ENCODE measurements around the gene TMEM108. TPM values are rescaled to one million over a fixed set of nuclear protein-coding genes. Genes with fewer than 3 reads are reported as not detected.

The TMEM108 gene
- total and polyA plus RNA-seq, 11 donors: 0.14 to 2.8 (median 0.57) TPM

GRCh38 chr3:133362539-133362938 is 324.3 kb downstream of the TMEM108 start:
- no peaks in the 10 kb centered on the region for H3K27me3 ChIP-seq
- H3K36me3 ChIP-seq: no peaks in the 10 kb centered on the region
- no peak overlapping the region for H3K4me3 ChIP-seq
- no peak overlapping the region for H3K27ac ChIP-seq
- 70 to 77% (median 74%) methylated on average over 4 of the region's 4 CpGs for WGBS, 4 donors
- no peak for ATAC-seq
- TF ChIP-seq CTCF (IDR thresholded peaks at IDR 0.05) (no peak), POLR2A (IDR thresholded peaks at IDR 0.05) (no peak)
- no peaks in the 10 kb centered on the region for H3K4me1 ChIP-seq
- intact Hi-C loops (cut with DNase I): no loop called here
- DNase-seq: no peak
- no peaks in the 10 kb centered on the region for H3K9me3 ChIP-seq

GRCh38 chr3:133364704-133365103 is 326.5 kb downstream of the TMEM108 start:
- ATAC-seq (no peak), DNase-seq (no peak)
- no peak overlapping the region for H3K4me3 ChIP-seq
- H3K9me3 ChIP-seq: no peaks in the 10 kb centered on the region
- WGBS, 4 donors: 58 to 83% (median 79%) methylated on average over 4 of the region's 4 CpGs
- TF ChIP-seq POLR2A (IDR thresholded peaks at IDR 0.05) (no peak), CTCF (IDR thresholded peaks at IDR 0.05) (no peak)
- H3K27me3 ChIP-seq: no peaks in the 10 kb centered on the region
- H3K4me1 ChIP-seq: peaks cover 0 to 3% (median 0%) of the 10 kb centered on the region in 12 donors
- no peaks in the 10 kb centered on the region for H3K36me3 ChIP-seq
- intact Hi-C loops (cut with DNase I): no loop called here
- H3K27ac ChIP-seq: no peak overlapping the region

GRCh38 chr3:133366921-133367320 is 328.7 kb downstream of the TMEM108 start:
- H3K9me3 ChIP-seq: no peaks in the 10 kb centered on the region
- no peak overlapping the region for H3K4me3 ChIP-seq
- intact Hi-C loops (cut with DNase I): no loop called here
- no peaks in the 10 kb centered on the region for H3K36me3 ChIP-seq
- ATAC-seq (no peak), DNase-seq (no peak)
- H3K27me3 ChIP-seq: no peaks in the 10 kb centered on the region
- H3K27ac ChIP-seq: no peak overlapping the region
- TF ChIP-seq POLR2A (IDR thresholded peaks at IDR 0.05) (no peak), CTCF (IDR thresholded peaks at IDR 0.05) (no peak)
- H3K4me1 ChIP-seq: peaks cover 0 to 3% (median 0%) of the 10 kb centered on the region in 12 donors
- WGBS, 4 donors: 89 to 95% (median 94%) methylated on average over 2 of the region's 2 CpGs

- DNase-seq (no peak), ATAC-seq (no peak)
- no peak for TF ChIP-seq POLR2A (IDR thresholded peaks at IDR 0.05)
- TF ChIP-seq CTCF (IDR thresholded peaks at IDR 0.05): no peak
- Histone ChIP-seq H3K27ac (no peak overlapping the region), H3K27me3 (no peaks in the 10 kb centered on the region), H3K9me3 (no peaks in the 10 kb centered on the region), H3K4me1 (peaks cover 0 to 3% (median 0%) of the 10 kb centered on the region in 12 donors), H3K36me3 (no peaks in the 10 kb centered on the region), H3K4me3 (no peak overlapping the region)
- intact Hi-C loops (cut with DNase I): no loop called here
- whole genome bisulfite sequencing, 4 donors: 78 to 91% (median 87%) methylated on average over 3 of the region's 3 CpGs
Measured at GRCh38 chr3:133367403-133367802, 329.2 kb downstream of the TMEM108 start.

Measured in heart left ventricle (tissue), 16 donors.